ENCODE data around the gene PRKCE. TPM values are rescaled to one million over a fixed set of nuclear protein-coding genes. Genes with fewer than 3 reads are reported as not detected.

PRKCE gene
- polyA plus RNA-seq, 1 of the 3 experiments (the other 2 are of a cell fraction) = 16.3 TPM

GRCh38 chr2:45912109-45912508 is 260.6 kb downstream of the PRKCE start:
- Histone ChIP-seq H4K20me1 (ENCODE audit: insufficient read depth) (no peaks in the 10 kb centered on the region), H3K4me3 (ENCODE audit: low read depth in 2 of 2, low read length in 1 of 2) (no peak overlapping the region), H3K27me3 (ENCODE audit: insufficient read depth) (no peaks in the 10 kb centered on the region), H3K79me2 (ENCODE audit: insufficient read depth) (no peaks in the 10 kb centered on the region), H3F3A (replicated peaks; ENCODE audit: insufficient read depth) (no peaks in the 10 kb centered on the region), H2AFZ (ENCODE audit: low read depth) (no peak overlapping the region), H3K9me3 (no peaks in the 10 kb centered on the region), H3K36me3 (replicated peaks in 1 of 2; ENCODE audit: control insufficient read depth in 1 of 2, insufficient read depth in 2 of 2, low read length in 1 of 2) (no peaks in the 10 kb centered on the region), H3K9ac (no peak overlapping the region), H3K4me2 (no peak overlapping the region), H3K4me1 (ENCODE audit: control insufficient read depth in 1 of 2, insufficient read depth in 2 of 2, low read depth in 1 of 2, low read length in 1 of 2) (peaks cover 0 to 6% of the 10 kb centered on the region in 2 experiments; a peak in 1 of 4 replicates), H3K9me2 (no peaks in the 10 kb centered on the region), H3K27ac (ENCODE audit: low read depth in 2 of 2, low read length in 1 of 2) (no peak overlapping the region)
- no peak for DNase-seq
- 84% methylated on average over 5 of the region's 5 CpGs for WGBS (ENCODE audit: low lambda C conversion rate)
- POLR2A ChIA-PET = no interaction called here
- TF ChIP-seq ELF1 (IDR thresholded peaks at IDR 0.05) = no peak
- TF ChIP-seq, protein P1, sequence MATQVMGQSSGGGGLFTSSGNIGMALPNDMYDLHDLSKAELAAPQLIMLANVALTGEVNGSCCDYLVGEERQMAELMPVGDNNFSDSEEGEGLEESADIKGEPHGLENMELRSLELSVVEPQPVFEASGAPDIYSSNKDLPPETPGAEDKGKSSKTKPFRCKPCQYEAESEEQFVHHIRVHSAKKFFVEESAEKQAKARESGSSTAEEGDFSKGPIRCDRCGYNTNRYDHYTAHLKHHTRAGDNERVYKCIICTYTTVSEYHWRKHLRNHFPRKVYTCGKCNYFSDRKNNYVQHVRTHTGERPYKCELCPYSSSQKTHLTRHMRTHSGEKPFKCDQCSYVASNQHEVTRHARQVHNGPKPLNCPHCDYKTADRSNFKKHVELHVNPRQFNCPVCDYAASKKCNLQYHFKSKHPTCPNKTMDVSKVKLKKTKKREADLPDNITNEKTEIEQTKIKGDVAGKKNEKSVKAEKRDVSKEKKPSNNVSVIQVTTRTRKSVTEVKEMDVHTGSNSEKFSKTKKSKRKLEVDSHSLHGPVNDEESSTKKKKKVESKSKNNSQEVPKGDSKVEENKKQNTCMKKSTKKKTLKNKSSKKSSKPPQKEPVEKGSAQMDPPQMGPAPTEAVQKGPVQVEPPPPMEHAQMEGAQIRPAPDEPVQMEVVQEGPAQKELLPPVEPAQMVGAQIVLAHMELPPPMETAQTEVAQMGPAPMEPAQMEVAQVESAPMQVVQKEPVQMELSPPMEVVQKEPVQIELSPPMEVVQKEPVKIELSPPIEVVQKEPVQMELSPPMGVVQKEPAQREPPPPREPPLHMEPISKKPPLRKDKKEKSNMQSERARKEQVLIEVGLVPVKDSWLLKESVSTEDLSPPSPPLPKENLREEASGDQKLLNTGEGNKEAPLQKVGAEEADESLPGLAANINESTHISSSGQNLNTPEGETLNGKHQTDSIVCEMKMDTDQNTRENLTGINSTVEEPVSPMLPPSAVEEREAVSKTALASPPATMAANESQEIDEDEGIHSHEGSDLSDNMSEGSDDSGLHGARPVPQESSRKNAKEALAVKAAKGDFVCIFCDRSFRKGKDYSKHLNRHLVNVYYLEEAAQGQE (IDR thresholded peaks at IDR 0.05; ENCODE audit: low read depth, low read length) = no peak
- no peak for TF ChIP-seq EZH2phosphoT487 (IDR thresholded peaks at IDR 0.05; ENCODE audit: borderline replicate concordance, low read depth)
- no peak for TF ChIP-seq SIN3A (IDR thresholded peaks at IDR 0.05; ENCODE audit: borderline replicate concordance, low read depth, low read length)
- no peak for TF ChIP-seq GATA2 (CRISPR knock-in tag; IDR thresholded peaks at IDR 0.05)
- TF ChIP-seq GABPA (IDR thresholded peaks at IDR 0.05; ENCODE audit: low read depth) = no peak
- TF ChIP-seq ZBTB33 (IDR thresholded peaks at IDR 0.05; ENCODE audit: borderline replicate concordance, low read depth) = no peak
- no peak for TF ChIP-seq SMC3 (IDR thresholded peaks at IDR 0.05; ENCODE audit: low read depth, low read length)
- TF ChIP-seq NRF1 (IDR thresholded peaks at IDR 0.05; ENCODE audit: low read depth, low read length) = no peak
- TF ChIP-seq, protein P2, sequence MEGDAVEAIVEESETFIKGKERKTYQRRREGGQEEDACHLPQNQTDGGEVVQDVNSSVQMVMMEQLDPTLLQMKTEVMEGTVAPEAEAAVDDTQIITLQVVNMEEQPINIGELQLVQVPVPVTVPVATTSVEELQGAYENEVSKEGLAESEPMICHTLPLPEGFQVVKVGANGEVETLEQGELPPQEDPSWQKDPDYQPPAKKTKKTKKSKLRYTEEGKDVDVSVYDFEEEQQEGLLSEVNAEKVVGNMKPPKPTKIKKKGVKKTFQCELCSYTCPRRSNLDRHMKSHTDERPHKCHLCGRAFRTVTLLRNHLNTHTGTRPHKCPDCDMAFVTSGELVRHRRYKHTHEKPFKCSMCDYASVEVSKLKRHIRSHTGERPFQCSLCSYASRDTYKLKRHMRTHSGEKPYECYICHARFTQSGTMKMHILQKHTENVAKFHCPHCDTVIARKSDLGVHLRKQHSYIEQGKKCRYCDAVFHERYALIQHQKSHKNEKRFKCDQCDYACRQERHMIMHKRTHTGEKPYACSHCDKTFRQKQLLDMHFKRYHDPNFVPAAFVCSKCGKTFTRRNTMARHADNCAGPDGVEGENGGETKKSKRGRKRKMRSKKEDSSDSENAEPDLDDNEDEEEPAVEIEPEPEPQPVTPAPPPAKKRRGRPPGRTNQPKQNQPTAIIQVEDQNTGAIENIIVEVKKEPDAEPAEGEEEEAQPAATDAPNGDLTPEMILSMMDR (IDR thresholded peaks at IDR 0.05) = no peak
- TF ChIP-seq, protein P3, sequence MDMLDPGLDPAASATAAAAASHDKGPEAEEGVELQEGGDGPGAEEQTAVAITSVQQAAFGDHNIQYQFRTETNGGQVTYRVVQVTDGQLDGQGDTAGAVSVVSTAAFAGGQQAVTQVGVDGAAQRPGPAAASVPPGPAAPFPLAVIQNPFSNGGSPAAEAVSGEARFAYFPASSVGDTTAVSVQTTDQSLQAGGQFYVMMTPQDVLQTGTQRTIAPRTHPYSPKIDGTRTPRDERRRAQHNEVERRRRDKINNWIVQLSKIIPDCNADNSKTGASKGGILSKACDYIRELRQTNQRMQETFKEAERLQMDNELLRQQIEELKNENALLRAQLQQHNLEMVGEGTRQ (IDR thresholded peaks at IDR 0.05; ENCODE audit: borderline replicate concordance, low read depth, low read length) = no peak
- no peak for TF ChIP-seq MXI1 (IDR thresholded peaks at IDR 0.05; ENCODE audit: low read depth, low read length)
- no peak for TF ChIP-seq PBX3 (IDR thresholded peaks at IDR 0.05)
- TF ChIP-seq RFX5 (IDR thresholded peaks at IDR 0.05; ENCODE audit: low read length) = no peak
- TF ChIP-seq EP300 (IDR thresholded peaks at IDR 0.05; ENCODE audit: borderline replicate concordance in 1 of 2, low read depth in 1 of 2, low read length in 1 of 2) = no peak
- CTCF ChIA-PET = interaction anchor here (0.8 to 1.4 kb wide), 2 partner anchors 10 to 134 kb away, joined by 3 to 5 read pairs; no protein-coding TSS in a partner anchor

All from SK-N-SH (cell line).